Activated naive CD4-positive, alpha-beta T cell treated with anti-CD3 and anti-CD28 coated beads, Interleukin-2, amount 50 U/mL, for 16 hours (primary cell): ENCODE results near the gene SLC16A8.
A peak's percentile ranks its signal among the peaks of the same experiment; 100 is the strongest.

ENCODE experiments used
- DNase-seq: peaks from one replicate; pipeline ENCODE4 v3.0.0-alpha.2; 2020

The SLC16A8 gene

GRCh38 chr22:38070250-38070921 is 13.6 kb downstream of the SLC16A8 start:
- no peak for DNase-seq

DNA sequence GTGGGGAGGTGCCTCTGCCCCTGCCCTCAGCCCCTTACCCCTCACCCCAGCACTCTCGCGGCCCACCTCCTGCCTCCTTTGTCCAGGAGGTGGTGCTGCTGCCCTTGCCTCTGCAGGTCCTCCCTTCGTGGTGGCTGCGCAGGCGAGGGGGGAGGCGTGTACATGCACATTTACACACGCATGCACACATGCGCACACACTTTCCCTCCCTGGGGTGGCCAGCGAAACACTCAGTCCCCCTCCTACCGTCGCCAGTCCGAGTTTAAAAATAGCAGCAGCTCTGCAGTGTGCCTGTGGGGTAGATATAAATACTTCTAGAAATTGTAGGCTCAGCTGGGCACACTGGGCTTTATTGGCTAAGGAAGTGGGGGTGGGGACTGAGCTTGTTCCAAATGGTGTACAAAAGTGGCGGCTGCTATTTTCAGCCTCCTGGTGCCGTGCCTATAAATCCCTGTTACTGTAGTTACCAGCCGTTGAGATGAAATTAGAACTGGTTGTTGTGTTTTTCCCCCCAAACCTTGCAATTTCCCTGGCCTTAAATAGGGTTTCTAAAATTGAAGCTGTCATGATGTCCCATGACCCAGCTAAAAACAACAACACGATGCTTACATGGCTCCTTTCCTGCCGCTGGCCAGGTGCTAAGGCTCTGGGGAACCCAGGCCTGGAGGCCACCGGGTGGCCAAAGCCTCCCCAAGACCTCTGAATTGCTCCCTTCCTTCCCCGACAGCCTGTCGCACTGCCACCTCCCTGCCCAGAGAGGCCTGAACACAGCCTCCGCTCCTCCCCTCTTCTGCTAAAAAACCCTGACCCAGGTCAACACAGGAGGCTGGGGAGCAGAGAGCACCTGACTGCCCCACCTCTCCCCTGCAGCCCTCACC is 14.4 kb downstream of the SLC16A8 start:
- DNase-seq: no peak

- no peak for DNase-seq
These were observed 15.2 kb downstream of the SLC16A8 start for GRCh38 chr22:38068641-38069371.

GRCh38 chr22:38067761-38068360 is 16.1 kb downstream of the SLC16A8 start:
- no peak for DNase-seq

DNA sequence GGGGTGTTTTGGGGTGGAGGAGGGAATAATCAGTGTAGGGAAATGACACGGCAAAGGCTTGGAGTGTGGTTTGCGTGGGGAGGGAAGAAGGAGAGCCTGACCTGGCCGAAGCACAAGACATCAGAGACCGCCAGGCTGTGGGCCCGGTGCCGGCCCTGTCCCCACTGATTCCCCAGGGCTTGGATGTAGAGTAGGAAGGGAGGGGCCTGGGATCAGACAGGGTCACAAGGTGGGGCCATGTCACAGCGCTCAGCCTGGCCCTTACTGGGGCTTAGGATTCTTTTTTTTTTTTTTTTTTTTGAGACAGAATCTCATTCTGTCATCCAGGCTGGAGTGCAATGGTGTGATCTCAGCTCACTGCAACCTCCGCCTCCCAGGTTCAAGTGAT is 17.0 kb downstream of the SLC16A8 start:
- DNase-seq: no peak

GRCh38 chr22:38066381-38067027 is 17.5 kb downstream of the SLC16A8 start:
- DNase-seq: no peak

DNA sequence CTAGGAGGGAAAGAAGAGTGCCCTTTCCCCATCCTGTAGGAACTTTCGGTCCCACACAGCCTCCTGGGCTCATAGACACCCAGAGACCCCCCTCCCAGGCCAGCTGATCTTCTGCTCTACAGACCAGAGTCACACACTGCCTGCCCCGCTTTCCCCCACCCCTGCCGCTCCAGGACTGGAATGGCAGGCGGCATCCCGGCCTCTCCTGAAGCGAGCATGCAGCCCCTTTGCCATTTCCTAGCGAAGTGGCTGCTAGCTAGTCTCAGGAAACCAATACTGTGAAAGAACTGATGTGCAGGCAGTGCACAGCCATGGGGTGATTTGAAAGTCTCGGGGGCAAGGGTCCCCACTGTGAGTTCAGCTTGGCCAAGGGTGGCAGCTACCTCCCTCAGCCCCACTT is 18.4 kb downstream of the SLC16A8 start:
- no peak for DNase-seq

DNA sequence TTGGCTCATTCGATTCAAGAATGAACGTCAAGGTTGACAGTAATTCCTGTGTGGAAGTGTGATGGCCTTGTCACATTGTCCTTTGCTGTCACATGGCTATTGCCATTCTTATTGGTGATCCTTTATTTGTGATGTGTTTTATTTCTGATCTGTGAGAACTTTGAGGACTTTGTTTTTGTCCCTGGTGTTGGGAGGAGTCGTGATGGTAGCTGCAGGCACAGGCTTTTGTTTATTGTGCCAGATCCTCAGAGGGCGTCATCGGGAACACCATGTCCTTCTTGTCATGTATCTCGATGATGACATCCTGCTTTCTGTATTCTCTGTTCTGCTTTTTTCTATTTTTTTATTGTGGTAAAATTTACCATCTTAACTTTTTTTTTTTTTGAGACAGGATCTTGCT is 21.2 kb downstream of the SLC16A8 start:
- DNase-seq: no peak

DNA sequence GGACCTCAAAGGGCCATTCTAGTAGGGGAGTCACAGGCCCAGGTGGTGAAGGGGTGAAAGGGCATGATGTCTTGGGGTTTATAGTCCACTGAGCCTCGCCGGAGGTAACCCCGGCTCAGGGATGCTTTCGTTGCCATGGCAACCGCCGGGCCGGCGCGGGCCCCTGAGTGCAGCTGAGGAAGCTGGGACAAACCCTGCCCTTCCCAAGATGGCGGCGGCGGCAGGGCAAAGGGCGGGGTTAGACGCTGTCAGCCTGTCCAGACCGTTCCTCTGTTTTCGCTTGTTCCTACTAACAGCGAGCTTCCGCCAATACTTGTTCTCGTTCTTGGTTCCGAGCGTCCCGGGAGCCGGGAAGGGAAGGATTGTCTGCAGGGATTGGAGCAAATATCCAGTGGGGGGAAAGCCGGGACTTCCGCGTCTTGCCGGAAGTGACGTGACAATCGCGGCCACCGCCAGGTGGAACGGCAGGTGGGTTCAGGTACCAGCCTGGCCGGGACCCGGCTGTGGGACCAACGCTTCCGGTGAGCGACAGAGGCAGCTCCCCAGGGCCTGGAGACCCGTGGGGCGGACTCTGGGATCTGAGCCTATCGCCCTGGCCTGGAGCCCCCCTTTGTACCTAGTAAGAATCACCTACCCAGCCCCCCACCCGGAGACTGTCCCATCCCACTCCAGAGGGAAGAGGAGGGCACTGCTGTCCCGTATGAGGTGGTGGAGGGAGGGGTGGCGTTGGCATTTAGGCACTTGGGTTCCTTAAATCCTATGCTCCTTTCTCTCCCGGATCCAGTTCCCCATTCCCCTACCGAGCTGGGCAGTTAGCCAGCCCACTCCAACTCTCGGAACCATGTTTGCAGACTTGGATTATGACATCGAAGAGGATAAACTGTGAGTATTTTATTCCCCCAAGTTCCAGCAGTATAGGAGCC is 26.8 kb downstream of the SLC16A8 start, which contains the start of gene PICK1:
PICK1 (plus strand) TSS at position 436 of the 923 bp plus-strand sequence; CDS start at position 842, 406 bp downstream.
- DNase-seq: peak; percentile 82

- DNase-seq: peak; percentile 77
These were observed 31.8 kb downstream of the SLC16A8 start for GRCh38 chr22:38051900-38052862.

- no peak for DNase-seq
These were observed 32.7 kb downstream of the SLC16A8 start for GRCh38 chr22:38051261-38051660.

DNA sequence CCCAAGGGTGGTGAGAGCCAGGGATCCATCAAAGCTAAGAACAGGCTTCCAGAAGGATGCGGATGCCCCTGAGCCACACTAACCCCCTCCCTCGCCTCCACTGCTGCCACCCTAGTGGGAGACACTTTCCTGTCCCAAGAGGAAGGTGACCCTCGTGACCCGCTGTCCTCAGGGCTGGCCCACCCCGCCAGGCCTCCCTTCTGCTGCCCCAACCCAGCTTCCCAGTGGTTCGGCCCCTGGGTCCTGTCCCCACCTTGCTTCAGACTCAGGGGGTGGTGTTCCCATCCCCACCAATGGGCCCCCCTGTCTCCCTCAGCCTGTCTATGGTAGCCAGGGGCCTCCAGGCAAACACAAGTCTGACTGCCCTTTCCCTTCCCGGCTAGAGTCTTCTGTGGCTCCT is 33.3 kb downstream of the SLC16A8 start:
- DNase-seq: no peak

GRCh38 chr22:38049812-38050619 is 34.0 kb downstream of the SLC16A8 start:
- DNase-seq: no peak

- no peak for DNase-seq
These were observed 37.8 kb downstream of the SLC16A8 start for GRCh38 chr22:38046070-38046748.

DNA sequence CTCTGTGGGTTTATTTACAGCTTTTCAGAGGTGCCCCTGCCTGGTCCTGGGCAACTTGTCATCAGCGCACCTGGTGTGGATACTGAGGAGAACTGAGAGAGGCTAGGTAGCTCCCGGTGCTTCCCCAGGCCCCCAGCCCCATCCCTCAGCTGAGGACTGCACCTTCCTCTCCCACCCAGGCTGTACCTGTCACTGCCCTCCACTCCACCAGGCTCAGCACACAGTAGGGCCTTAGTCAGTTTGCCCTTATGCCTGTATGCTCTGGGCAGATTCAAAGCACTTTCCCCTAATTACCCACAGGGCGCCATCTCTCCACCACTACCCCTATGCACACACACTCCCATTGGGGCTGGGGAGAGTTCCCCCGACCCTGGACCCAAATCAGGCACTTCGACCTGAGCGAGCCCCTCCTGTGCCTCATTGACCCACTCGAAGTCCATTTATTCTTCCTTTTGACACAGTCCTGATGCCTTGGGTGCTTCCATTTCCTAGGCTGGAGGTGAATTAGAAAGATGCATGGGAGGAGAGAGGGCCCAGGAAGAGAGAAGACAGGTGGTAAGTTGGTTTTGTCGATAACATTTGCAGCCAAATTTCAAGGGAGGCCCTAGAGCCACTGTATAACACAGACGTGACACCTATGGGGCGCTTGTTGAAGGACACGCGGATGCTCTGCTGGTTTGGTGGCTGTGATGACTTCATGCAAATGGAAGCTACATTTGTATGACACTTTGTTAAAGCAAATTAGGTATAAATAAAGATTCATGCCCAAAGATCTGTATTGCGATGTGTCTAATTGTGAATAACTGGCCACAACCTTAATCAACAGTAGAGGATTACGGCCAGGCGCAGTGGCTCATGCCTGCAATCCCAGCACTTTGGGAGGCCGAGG is 40.6 kb downstream of the SLC16A8 start:
- no peak for DNase-seq

- no peak for DNase-seq
These were observed 41.5 kb downstream of the SLC16A8 start for GRCh38 chr22:38042488-38042790.

DNA sequence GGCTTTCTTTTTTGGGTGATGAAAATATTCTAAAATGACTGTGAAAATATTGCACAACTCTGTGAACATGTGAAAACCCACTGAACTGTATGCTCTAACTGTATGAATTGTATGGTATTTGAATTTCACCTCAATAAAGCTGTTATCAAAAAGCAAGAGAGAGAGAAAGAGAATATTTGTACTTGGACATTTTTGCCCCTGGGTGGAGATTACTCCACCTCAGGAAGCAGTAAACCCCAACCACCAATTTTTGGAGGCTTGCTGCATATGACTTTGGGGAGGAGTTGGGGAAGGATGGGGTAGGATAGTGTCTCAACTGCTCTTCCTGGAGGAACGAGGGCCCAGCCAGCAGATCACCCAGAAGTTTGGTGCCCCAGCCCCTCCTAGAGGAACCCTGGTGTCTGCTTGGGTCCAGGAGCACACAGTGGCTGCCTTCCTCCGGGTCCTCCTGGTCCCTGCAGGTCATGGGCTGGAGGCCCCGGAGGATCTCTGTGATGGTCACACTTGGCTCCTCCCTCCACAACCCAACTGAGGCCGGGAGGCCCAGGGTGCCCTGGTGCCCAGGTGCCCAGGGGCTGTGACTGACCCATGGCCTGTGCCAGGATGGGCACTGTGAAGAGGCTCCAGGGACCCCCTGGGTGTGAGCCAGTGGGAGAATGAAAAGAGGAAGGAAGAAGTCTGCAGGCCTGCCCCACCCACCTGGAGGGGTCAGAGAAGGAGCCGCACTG is 42.1 kb downstream of the SLC16A8 start:
- no peak for DNase-seq
